T-cell (primary cell): Measurements from ENCODE around the gene NHS. TPM values are rescaled to one million over a fixed set of nuclear protein-coding genes. Genes with fewer than 3 reads are reported as not detected.

Experiments
- ATAC-seq, 4 experiments: fragments of 200-7000 bp in 3 of 4; fragments of 150-1000 bp in 1 of 4; cut with Tn5 transposase; replicated peaks in 1 of 4; 1 replicate in 3 of 4; 2 replicates in 1 of 4; pipeline ENCODE4 v1.10.0; 2021; ENCODE audit warnings: moderate library complexity in 3 of 4, mild to moderate bottlenecking in 2 of 4, moderate number of reproducible peaks in 1 of 4
- CTCF ChIA-PET, 2 donors: fragments of 300-600 bp; sonication (Branson Sonifier 250); formaldehyde crosslinking; loops; one replicate each; lab custom pipeline; 2022; ENCODE audit warnings: antibody characterized with exemption in 2 of 2; lab: Charles Lee
- POLR2A ChIA-PET, 2 donors: fragments of 300-600 bp; sonication (Branson Sonifier 250); formaldehyde crosslinking; loops; one replicate each; lab custom pipeline; 2022; ENCODE audit warnings: antibody characterized with exemption in 2 of 2; lab: Charles Lee
- DNase-seq, 35 experiments: peaks; one replicate each; pipeline versions ENCODE4 v3.0.0 to v3.0.0-alpha.2; 2013 to 2023
- H3K27ac ChIP-seq: one replicate; pipeline ENCODE4 v1.5.1; 2013; ENCODE audit warnings: low read length
- H3K27me3 ChIP-seq, 2 experiments: replicated peaks in 1 of 2; 1 replicate in 1 of 2; 2 replicates in 1 of 2; pipeline versions ENCODE4 v1.6.1 to v1.7.0; 2013; ENCODE audit warnings: low read length in 1 of 2, mixed read lengths in 1 of 2; ENCODE audit not compliant: control insufficient read depth in 2 of 2, insufficient read depth in 2 of 2; ENCODE audit errors: extremely low read depth in 1 of 2
- H3K36me3 ChIP-seq, 2 donors: 1 replicate in 1 of 2; 2 replicates in 1 of 2; pipeline versions ENCODE4 v1.6.1 to v1.7.0; 2013; ENCODE audit warnings: low read length in 1 of 2; ENCODE audit not compliant: control insufficient read depth in 2 of 2, insufficient read depth in 1 of 2; ENCODE audit errors: extremely low read depth in 1 of 2
- H3K4me1 ChIP-seq, 2 experiments: 1 replicate in 1 of 2; 2 replicates in 1 of 2; pipeline versions ENCODE4 v1.6.1 to v1.7.0; 2013; ENCODE audit warnings: low read length in 2 of 2, mixed read lengths in 1 of 2; ENCODE audit not compliant: insufficient read depth in 2 of 2, control insufficient read depth in 1 of 2; ENCODE audit errors: extremely low read depth in 1 of 2
- H3K4me3 ChIP-seq, 2 donors: 1 replicate in 1 of 2; 2 replicates in 1 of 2; pipeline versions ENCODE4 v1.5.1 to v1.7.0; 2013; ENCODE audit warnings: mild to moderate bottlenecking in 2 of 2, low read length in 1 of 2, moderate library complexity in 1 of 2; ENCODE audit not compliant: control insufficient read depth in 1 of 2; ENCODE audit errors: extremely low read depth in 1 of 2
- H3K9me3 ChIP-seq: 2 replicates; pipeline ENCODE4 v1.7.0; 2013
- H3K27ac Mint-ChIP-seq, 2 donors: one replicate each; pipeline ENCODE4 v1.8.0; 2020 to 2021; ENCODE audit warnings: mild to moderate bottlenecking in 2 of 2, mixed read lengths in 2 of 2
- H3K27me3 Mint-ChIP-seq, 2 donors: one replicate each; pipeline ENCODE4 v1.8.0; 2021 to 2022; ENCODE audit warnings: mixed read lengths in 2 of 2
- H3K36me3 Mint-ChIP-seq: one replicate; pipeline ENCODE4 v1.8.0; 2021; ENCODE audit warnings: mixed read lengths
- H3K4me1 Mint-ChIP-seq, 3 donors: one replicate each; pipeline ENCODE4 v1.8.0; 2020 to 2022; ENCODE audit warnings: mixed read lengths in 3 of 3, mild to moderate bottlenecking in 1 of 3
- H3K4me3 Mint-ChIP-seq, 3 donors: one replicate each; pipeline ENCODE4 v1.8.0; 2020 to 2022; ENCODE audit warnings: mild to moderate bottlenecking in 3 of 3, mixed read lengths in 3 of 3, moderate library complexity in 3 of 3
- H3K9me3 Mint-ChIP-seq, 3 donors: one replicate each; pipeline ENCODE4 v1.8.0; 2020 to 2022; ENCODE audit warnings: mixed read lengths in 3 of 3
- WGBS: methylation state at CpG from one replicate; pipeline ENCODE4 v1.1.5; 2013; ENCODE audit warnings: missing lambda C conversion rate; ENCODE audit not compliant: insufficient coverage; 5-methylcytosine and 5-hydroxymethylcytosine counted together
- total RNA-seq, 35 experiments: library from RNA in 6 of 35; stranded (reverse) in 6 of 35; fragments of 120-200 nt in 1 of 35; gene quantifications; one replicate each; pipeline versions ENCODE4 v1.2.1 to v1.2.4 and lab custom pipeline; 2013 to 2026

Gene NHS
- total RNA-seq, 5 donors from 2014 or later (not counting 1 experiment from before 2014, with no cell fraction given) = 0.03 to 0.20 (median 0.11) TPM; not detected in 1

DNA sequence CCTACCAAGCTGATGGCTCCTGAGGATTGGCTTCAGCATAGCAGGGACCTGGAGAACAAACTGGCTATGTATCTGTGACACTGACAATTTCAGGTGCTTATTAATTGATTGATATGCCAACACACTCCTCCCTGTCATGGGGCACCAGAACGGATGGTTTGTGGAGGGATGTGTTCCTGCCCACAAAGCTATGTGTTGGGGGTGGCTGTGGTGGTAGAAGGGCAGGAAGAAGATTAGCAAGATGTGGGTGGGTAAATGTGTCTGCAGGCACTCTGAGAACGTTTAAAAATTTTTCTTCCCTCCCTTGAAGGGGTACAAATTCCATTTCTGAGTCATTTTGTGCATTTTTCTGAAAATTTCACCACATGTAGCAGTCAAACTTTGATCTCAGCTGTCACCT is 307.3 kb downstream of the NHS start:
- Histone ChIP-seq H3K36me3 (no peaks in the 10 kb centered on the region), H3K4me1 (peaks cover 0 to 5% of the 10 kb centered on the region in 2 experiments), H3K27ac (no peak overlapping the region), H3K4me3 (no peak overlapping the region), H3K9me3 (no peaks in the 10 kb centered on the region), H3K27me3 (peaks cover 0 to 4% of the 10 kb centered on the region in 2 experiments)
- Mint-ChIP-seq H3K4me3 (peak overlapping the region in 1 of 3 donors; percentile 13), H3K27me3 (peaks cover 0 to 7% of the 10 kb centered on the region in 2 donors), H3K36me3 (no peaks in the 10 kb centered on the region), H3K4me1 (peaks cover 8 to 17% (median 15%) of the 10 kb centered on the region in 3 donors), H3K9me3 (no peaks in the 10 kb centered on the region), H3K27ac (no peak overlapping the region)
- ChIA-PET CTCF (no interaction called here), POLR2A (no interaction called here)
- ATAC-seq (peak in 2 of 4 experiments; percentile 37 to 41), DNase-seq (peak in 2 of 35 experiments; percentile 0 to 2)
- WGBS = no CpG with 5 or more reads among the region's 2 CpGs

DNA sequence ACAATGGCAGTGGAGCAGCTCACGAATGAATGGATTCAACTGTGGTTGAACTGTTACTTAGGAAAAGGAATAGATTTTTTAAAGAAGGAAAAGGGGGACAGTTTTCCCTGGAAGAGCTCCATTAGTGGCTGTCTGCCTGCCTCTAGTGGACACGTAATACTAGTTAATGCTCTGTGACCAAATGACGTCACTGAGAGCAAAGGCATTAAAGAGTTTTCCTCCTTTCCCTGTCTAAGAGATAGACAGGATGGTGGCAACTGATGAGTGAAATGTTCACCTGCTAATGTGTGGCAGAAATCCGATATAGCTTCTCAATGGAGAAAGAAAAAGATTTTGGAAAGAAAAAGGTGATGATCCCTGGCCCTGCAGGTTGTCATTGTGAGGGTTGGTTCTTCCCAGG is 310.0 kb downstream of the NHS start:
- H3K4me1 Mint-ChIP-seq = peaks cover 8 to 17% (median 15%) of the 10 kb centered on the region in 3 donors
- H3K4me3 Mint-ChIP-seq = no peak overlapping the region
- Histone ChIP-seq H3K27me3 (peaks cover 0 to 4% of the 10 kb centered on the region in 2 experiments), H3K27ac (no peak overlapping the region), H3K4me3 (no peak overlapping the region), H3K4me1 (peaks cover 0 to 5% of the 10 kb centered on the region in 2 experiments), H3K9me3 (no peaks in the 10 kb centered on the region), H3K36me3 (no peaks in the 10 kb centered on the region)
- POLR2A ChIA-PET = no interaction called here
- WGBS = 40% methylated on average over 1 of the region's 4 CpGs
- DNase-seq (no peak), ATAC-seq (no peak)
- H3K36me3 Mint-ChIP-seq = no peaks in the 10 kb centered on the region
- CTCF ChIA-PET = no interaction called here
- H3K27ac Mint-ChIP-seq = no peak overlapping the region
- no peaks in the 10 kb centered on the region for H3K9me3 Mint-ChIP-seq
- H3K27me3 Mint-ChIP-seq = peaks cover 0 to 6% of the 10 kb centered on the region in 2 donors

DNA sequence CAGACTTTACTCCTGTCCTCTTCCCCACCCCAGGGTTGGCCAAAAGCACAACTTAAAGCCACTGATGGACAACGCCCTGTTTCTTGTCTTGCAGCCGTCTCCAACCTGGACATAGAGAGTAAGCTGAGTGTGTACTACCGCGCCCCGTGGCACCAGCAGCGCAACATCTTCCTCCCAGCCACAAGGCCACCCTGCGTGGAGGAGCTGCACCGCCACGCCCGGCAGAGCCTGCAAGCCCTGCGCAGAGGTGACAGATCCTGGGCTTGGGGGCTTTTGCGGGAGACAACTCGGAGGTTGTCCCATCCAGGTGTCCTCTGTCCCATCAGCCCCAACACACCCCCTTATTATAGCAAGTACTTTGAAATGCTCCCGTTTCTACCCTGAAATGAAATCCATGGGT is 312.6 kb downstream of the NHS start:
- Mint-ChIP-seq H3K36me3 (no peaks in the 10 kb centered on the region), H3K27ac (no peak overlapping the region), H3K4me3 (no peak overlapping the region), H3K4me1 (peaks cover 5 to 6% (median 5%) of the 10 kb centered on the region in 3 donors), H3K9me3 (no peaks in the 10 kb centered on the region), H3K27me3 (peaks cover 2 to 12% of the 10 kb centered on the region in 2 donors)
- ATAC-seq = no peak
- Histone ChIP-seq H3K4me3 (no peak overlapping the region), H3K4me1 (peaks cover 0 to 2% of the 10 kb centered on the region in 2 experiments), H3K9me3 (no peaks in the 10 kb centered on the region), H3K27me3 (peaks cover 0 to 4% of the 10 kb centered on the region in 2 experiments), H3K36me3 (no peaks in the 10 kb centered on the region), H3K27ac (no peak overlapping the region)
- ChIA-PET CTCF (no interaction called here), POLR2A (no interaction called here)
- WGBS = 100% methylated on average over 7 of the region's 14 CpGs
- no peak for DNase-seq

DNA sequence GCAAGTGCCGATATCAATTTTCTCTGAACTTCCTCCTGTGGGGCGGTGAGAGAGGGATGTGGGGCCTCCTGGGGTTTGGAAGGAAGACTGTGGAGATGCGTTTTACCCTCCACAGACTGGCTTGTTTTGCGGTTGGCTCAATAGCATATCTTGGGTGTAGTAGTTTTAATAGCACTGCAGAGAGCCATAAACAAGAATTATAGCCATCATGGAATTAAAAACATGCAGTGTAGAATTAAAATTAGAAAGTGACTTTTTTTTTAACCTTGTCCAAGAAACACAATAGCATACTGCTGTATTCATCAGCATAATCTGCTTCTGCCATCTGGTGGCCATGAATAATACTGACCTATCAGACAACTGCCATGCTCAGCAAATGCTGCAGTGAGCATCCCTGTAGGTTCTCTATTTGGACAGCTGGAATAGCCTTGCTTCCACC is 315.0 kb downstream of the NHS start:
- POLR2A ChIA-PET = no interaction called here
- no peaks in the 10 kb centered on the region for H3K9me3 ChIP-seq
- no peaks in the 10 kb centered on the region for H3K4me1 ChIP-seq
- DNase-seq = peak in 25 of 35 experiments; percentile 0 to 65 (median 9)
- H3K27me3 Mint-ChIP-seq = peaks cover 2 to 9% of the 10 kb centered on the region in 2 donors
- H3K27ac Mint-ChIP-seq = peak overlapping the region in 1 of 2 donors; percentile 57
- peaks cover 0 to 4% of the 10 kb centered on the region in 2 experiments for H3K27me3 ChIP-seq
- no peak overlapping the region for H3K4me3 ChIP-seq
- no peak overlapping the region for H3K27ac ChIP-seq
- H3K4me3 Mint-ChIP-seq = no peak overlapping the region
- WGBS = no CpG with 5 or more reads among the region's 4 CpGs
- H3K36me3 ChIP-seq = no peaks in the 10 kb centered on the region
- peak; percentile 37 to 69 (median 55) for ATAC-seq
- CTCF ChIA-PET = interaction anchor here in 1 of 2 donors (0.8 kb wide), 1 partner anchor 453 kb away, joined by 3 read pairs; no protein-coding TSS in a partner anchor
- H3K4me1 Mint-ChIP-seq = no peaks in the 10 kb centered on the region
- no peaks in the 10 kb centered on the region for H3K36me3 Mint-ChIP-seq
- no peaks in the 10 kb centered on the region for H3K9me3 Mint-ChIP-seq

DNA sequence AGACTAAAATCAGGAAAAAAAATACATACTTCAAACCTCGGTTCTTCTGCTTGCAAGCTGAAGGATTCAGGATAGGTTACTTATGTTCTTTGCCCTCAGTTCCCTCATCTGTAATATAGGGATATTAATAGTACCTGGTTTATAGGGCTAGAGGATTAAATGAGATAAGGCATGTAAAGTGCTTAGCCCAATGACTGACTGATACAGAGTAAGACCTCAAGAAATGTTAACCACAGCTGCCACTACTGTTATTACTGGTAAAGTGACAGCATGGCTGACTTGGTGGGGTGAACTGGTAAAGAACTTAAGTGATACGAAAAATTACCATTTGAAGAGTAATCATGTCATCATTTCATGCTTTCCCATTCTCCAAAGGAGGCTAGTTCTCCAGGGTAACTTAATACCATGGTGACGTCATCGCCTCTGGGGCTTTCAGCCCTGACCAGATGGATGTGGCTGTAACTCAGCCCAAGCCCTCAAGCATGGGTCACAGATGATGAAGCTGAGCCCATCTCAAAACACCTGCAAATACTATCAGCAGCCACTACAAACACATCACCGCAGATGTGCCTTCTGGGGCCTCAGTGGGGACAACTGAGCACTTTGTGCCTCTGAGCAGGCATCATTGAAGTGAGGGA is 317.8 kb downstream of the NHS start:
- ChIA-PET CTCF (interaction anchor here in 1 of 2 donors (1.1 kb wide), 1 partner anchor 13 kb away, joined by 3 read pairs; no protein-coding TSS in a partner anchor), POLR2A (no interaction called here)
- Histone ChIP-seq H3K27ac (no peak overlapping the region), H3K9me3 (no peaks in the 10 kb centered on the region), H3K4me1 (no peaks in the 10 kb centered on the region), H3K36me3 (no peaks in the 10 kb centered on the region), H3K4me3 (no peak overlapping the region), H3K27me3 (no peaks in the 10 kb centered on the region)
- ATAC-seq (no peak), DNase-seq (no peak)
- WGBS = no CpG with 5 or more reads among the region's 5 CpGs
- no peaks in the 10 kb centered on the region for H3K4me1 Mint-ChIP-seq
- H3K27me3 Mint-ChIP-seq = peaks cover 2 to 14% of the 10 kb centered on the region in 2 donors
- H3K27ac Mint-ChIP-seq = no peak overlapping the region
- no peak overlapping the region for H3K4me3 Mint-ChIP-seq
- H3K36me3 Mint-ChIP-seq = no peaks in the 10 kb centered on the region
- H3K9me3 Mint-ChIP-seq = no peaks in the 10 kb centered on the region

DNA sequence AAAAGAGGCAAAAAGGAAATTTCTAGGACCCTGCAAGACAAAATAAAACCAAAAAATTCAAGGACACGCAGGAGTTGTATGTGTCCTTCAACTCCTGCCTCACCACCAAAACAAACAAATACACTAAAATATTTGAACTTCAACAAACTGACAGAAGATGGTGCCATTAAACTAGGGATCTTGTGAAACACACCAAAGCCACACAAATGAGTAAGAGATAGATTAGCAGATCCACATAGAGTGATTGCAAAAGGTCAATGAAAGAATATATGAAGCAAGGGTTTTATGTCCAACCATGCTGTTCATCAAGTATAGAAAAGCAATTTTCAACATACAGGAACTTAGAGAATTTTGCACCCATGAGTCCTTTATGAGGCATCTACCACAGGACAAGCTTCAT is 322.2 kb downstream of the NHS start:
- H3K27me3 ChIP-seq = no peaks in the 10 kb centered on the region
- H3K9me3 ChIP-seq = no peaks in the 10 kb centered on the region
- Mint-ChIP-seq H3K9me3 (no peaks in the 10 kb centered on the region), H3K27ac (no peak overlapping the region), H3K4me3 (no peak overlapping the region), H3K36me3 (no peaks in the 10 kb centered on the region), H3K27me3 (peaks cover 2 to 5% of the 10 kb centered on the region in 2 donors), H3K4me1 (no peaks in the 10 kb centered on the region)
- no peaks in the 10 kb centered on the region for H3K4me1 ChIP-seq
- no peak overlapping the region for H3K27ac ChIP-seq
- ChIA-PET CTCF (interaction anchor here (0.5 to 0.7 kb wide), 2 partner anchors 65 to 734 kb away, joined by 3 to 4 read pairs; no protein-coding TSS in a partner anchor), POLR2A (interaction anchor here in 1 of 2 donors (0.7 kb wide), 1 partner anchor 22 kb away, joined by 5 read pairs; no protein-coding TSS in a partner anchor)
- H3K4me3 ChIP-seq = no peak overlapping the region
- ATAC-seq (no peak), DNase-seq (peak in 1 of 35 experiments; percentile 32)
- H3K36me3 ChIP-seq = no peaks in the 10 kb centered on the region
- WGBS = no CpG with 5 or more reads among the region's 1 CpG
